H7 (cell line): ENCODE results near the gene CACNA1D. TPM values are rescaled to one million over a fixed set of nuclear protein-coding genes. Genes with fewer than 3 reads are reported as not detected.

Experiments used
- DNase-seq: peaks from one replicate; pipeline ENCODE4 v3.0.0; 2012
- H3K27me3 ChIP-seq: 2 replicates; pipeline ENCODE4 v1.6.0; 2011; ENCODE audit warnings: mild to moderate bottlenecking, low read length; ENCODE audit not compliant: control insufficient read depth, insufficient read depth
- H3K36me3 ChIP-seq: replicated peaks from 2 replicates; pipeline ENCODE4 v1.5.1; 2011; ENCODE audit warnings: low read length; ENCODE audit not compliant: control insufficient read depth, insufficient read depth
- H3K4me3 ChIP-seq: 2 replicates; pipeline ENCODE4 v1.5.1; 2011; ENCODE audit warnings: low read depth, mild to moderate bottlenecking, control low read depth, low read length, moderate library complexity; ENCODE audit not compliant: insufficient read depth
- total RNA-seq: library from RNA; depleted of rRNA; stranded (reverse); fragments of >200 nt; shearing (Covaris generic); gene quantifications from 2 replicates; pipeline ENCODE4 v1.2.3, GENCODE V29; 2014

Gene CACNA1D
- total RNA-seq, 1 experiment from 2014 or later: 1.0 TPM

DNA sequence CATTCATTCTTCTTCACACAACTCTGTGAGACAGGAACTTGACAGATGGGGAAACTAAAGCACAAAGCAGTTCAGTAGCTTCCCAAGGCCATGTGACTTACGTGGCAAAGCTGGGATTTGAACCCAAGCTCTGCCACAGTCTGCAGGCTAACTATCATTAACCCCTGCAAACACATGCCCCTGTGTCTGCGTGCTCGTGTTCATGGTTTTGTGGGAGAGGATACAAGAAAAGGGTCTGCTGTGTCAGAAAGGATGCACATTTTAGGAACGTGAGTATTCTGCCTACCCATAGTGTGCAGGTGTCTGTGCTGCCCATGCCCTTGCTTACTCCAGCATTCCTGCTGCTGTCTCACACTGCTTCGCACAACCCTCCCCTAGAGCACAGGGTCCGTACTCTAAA is 214.8 kb downstream of the CACNA1D start:
- H3K27me3 ChIP-seq: no peaks in the 10 kb centered on the region; the same call in 1 of the 2 replicates
- no peak overlapping the region for H3K4me3 ChIP-seq
- no peak for DNase-seq
- H3K36me3 ChIP-seq: no peaks in the 10 kb centered on the region

DNA sequence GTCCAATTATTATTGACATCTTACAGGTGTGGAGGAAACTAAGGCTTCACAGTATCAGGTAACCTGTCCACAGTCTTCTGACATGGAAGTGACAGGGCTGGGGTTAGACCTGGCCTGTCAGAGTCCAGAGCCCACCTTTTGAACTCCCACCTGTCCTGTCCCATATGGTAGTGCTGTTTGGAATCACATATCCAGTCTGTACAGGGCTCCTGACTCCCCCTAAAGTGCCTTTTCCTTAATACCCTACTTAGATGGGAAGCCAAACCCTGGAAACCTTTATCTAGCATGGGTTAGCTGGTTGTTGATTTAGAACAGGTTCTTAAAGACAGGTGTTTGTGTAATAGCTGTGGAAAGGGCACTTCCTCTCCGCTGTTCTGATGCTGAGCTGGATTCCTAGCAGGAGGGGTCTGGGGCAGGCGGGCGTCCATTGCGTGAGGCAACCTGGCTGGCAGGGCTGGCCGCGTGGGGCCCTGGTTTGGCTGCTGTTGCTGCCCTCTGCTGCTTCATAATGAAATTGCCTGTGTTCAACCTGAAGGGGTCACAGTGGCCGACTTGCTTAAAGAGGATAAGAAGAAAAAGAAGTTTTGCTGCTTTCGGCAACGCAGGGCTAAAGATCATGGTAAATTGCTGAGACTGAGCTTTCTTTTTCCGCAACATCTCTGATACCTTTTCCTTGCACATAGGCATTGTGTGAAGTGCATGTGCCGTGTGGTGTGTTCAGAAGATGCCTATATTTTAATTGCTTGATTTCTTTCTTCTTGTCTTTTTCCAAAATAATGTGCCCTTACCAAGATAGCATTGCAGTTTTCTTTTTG is 215.7 kb downstream of the CACNA1D start:
- peak; percentile 90 for DNase-seq
- Histone ChIP-seq H3K27me3 (no peaks in the 10 kb centered on the region; the same call in 1 of the 2 replicates), H3K36me3 (no peaks in the 10 kb centered on the region), H3K4me3 (no peak overlapping the region)

DNA sequence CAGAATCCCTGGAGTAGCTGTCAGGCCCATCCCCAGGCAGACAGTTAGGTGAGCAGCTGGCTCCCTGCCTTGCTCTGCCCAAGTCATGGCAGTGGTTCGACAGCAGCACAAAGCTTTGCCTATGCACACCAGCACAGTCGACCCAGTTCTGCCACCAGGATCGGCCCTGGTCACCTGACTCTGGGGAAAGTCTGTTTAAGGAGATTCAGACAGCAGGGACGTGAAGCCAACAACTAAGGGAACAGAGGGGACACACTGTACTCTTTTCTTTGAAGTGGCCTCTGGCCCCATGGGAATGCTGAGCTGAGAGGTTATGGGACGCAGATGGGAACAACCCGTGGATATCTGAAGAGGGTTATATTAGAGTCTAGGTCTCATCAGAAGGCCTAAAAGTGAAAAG is 217.0 kb downstream of the CACNA1D start:
- Histone ChIP-seq H3K4me3 (no peak overlapping the region), H3K27me3 (no peaks in the 10 kb centered on the region; the same call in none of the 2 replicates), H3K36me3 (no peaks in the 10 kb centered on the region)
- DNase-seq: no peak

DNA sequence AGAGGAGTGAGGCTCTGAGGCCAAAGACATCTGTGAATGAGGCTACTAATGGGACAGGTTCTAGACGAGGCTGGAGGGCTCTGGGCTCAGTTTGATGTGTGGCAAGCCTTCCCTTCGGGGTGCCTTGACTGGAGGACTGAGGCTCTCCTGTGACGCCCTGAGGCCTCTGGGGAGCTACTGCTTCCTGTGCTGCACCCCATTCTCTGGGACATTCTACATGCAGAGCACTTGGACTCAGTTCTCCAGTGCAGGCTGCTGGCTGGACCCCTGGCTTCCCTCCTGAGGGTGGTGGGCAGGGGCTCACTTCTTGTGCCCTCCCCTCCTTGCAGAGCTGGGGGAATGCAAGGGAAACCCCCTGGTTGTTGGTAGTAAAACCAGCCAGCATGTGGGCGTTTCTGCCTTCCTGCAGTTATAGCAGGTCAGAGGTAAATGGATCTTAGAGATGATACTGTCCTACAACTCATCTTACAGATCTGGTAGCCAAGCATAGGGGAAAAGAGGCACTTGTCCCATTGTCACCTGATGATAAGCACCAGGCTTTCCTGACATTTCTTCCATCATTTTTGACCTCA is 218.5 kb downstream of the CACNA1D start:
- DNase-seq: no peak
- Histone ChIP-seq H3K4me3 (no peak overlapping the region), H3K27me3 (no peaks in the 10 kb centered on the region; the same call in none of the 2 replicates), H3K36me3 (no peaks in the 10 kb centered on the region)

DNA sequence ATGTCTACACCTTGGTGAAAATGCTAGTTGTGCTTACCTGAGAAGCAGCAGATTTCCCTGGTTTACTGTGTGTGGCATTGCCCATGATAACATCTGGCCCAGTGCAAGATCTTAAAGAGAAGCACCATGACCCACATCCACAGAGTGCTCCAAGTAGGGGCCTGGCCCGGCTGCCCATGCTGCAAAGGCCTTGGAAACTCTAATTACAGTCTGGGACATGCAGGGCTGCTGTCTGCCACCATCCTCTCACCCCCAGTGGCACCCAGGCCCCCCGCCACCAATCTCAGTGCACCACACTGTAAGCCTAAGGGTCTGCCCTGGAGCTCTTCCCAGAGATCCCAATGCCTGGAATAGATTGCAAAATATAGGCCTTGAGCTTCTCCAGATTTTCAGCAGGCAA is 219.2 kb downstream of the CACNA1D start:
- no peak overlapping the region for H3K4me3 ChIP-seq
- no peaks in the 10 kb centered on the region for H3K36me3 ChIP-seq
- H3K27me3 ChIP-seq: no peaks in the 10 kb centered on the region; the same call in none of the 2 replicates
- no peak for DNase-seq

DNA sequence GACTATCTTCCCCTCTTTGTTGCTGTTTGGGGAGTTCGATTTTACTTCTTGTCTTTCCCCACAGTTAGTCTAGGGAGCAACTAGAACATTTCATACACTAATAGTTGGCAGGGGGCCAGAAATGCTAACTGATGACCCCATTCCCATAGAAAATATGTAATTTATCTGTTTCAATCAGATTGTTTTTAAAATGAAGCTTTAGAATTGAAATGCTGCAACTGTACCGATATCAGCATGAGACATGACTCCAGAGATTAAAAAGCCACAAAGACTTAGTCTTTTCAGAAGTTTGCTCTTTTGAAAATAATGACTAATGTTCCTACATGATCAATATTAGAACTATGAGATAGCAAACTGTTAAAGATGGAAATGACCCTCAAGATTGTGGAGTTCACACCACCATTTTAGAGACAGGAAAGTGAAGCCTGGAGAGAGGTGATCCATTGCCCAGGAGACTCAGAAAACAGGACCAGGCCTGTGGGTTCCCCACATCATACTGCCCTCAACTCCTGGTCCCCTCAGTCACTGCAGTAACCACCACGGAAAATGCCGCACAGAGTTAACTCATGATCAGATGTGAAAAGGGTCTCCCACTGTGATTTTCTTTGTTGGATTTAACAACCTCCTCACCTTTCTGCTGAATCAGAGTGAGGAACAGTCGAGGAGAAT is 221.5 kb downstream of the CACNA1D start:
- no peak for DNase-seq
- no peaks in the 10 kb centered on the region; the same call in none of the 2 replicates for H3K27me3 ChIP-seq
- no peaks in the 10 kb centered on the region for H3K36me3 ChIP-seq
- H3K4me3 ChIP-seq: no peak overlapping the region

DNA sequence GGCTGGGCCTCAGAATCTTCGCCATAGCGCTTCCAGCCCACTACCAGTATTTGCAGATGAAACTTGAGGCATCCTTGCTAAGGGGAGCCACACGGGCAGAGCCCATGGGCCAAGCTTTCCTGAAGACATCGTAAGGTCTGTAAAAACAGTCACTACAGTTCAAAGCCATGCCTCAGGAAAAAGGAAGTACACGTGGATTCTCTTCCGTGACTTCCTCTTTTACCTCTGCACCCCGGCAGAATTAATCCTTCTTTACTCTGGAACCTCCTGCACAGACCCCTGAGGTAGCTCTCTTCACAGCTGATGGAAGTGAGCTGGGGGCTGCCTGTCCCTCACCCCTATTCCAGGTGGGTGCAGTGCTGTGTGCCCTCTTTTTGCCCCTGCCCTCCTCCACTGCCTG is 222.6 kb downstream of the CACNA1D start:
- H3K4me3 ChIP-seq: no peak overlapping the region
- H3K36me3 ChIP-seq: no peaks in the 10 kb centered on the region
- no peaks in the 10 kb centered on the region; the same call in none of the 2 replicates for H3K27me3 ChIP-seq
- no peak for DNase-seq

DNA sequence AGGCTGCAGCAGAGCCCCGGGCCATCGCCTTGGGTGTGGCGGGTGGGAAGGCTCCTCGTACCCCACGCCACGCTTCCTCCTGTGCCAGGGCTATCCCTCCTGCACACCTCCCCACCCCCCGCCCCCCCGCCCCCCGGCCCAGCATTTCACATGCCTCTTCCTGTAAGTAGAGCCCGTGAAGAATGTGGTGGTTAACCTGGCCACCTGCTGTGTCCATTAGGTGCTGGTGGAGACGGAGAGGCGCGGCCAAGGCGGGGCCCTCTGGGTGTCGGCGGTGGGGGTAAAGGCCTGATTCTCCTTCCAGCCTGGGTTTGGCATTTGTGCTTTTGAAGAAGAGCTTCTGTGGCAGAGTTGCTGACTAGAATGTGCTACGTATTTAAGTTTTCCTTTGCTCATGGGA is 224.1 kb downstream of the CACNA1D start:
- DNase-seq: peak; percentile 67
- H3K27me3 ChIP-seq: no peaks in the 10 kb centered on the region; the same call in none of the 2 replicates
- H3K4me3 ChIP-seq: no peak overlapping the region
- H3K36me3 ChIP-seq: no peaks in the 10 kb centered on the region

DNA sequence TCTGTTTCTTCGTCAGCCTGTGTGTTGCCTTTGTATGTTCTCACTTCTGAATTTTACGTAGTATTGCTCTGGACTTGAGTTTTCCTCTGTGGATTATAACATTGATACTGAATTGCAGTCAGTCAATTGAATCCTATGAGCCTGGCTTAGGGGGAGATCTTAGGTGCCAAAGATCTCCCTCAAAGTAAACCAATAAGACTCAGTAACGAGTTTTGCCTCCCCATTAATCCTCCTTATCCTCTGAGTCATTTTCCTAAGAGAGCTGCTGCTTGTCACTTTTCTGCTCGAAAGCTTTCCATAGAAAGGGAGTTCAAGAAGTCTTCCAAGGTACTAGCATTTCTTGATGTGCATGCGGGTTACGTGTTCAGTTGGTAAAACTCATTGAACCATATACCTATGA is 225.4 kb downstream of the CACNA1D start:
- Histone ChIP-seq H3K36me3 (no peaks in the 10 kb centered on the region), H3K4me3 (no peak overlapping the region), H3K27me3 (no peaks in the 10 kb centered on the region; the same call in 1 of the 2 replicates)
- no peak for DNase-seq

DNA sequence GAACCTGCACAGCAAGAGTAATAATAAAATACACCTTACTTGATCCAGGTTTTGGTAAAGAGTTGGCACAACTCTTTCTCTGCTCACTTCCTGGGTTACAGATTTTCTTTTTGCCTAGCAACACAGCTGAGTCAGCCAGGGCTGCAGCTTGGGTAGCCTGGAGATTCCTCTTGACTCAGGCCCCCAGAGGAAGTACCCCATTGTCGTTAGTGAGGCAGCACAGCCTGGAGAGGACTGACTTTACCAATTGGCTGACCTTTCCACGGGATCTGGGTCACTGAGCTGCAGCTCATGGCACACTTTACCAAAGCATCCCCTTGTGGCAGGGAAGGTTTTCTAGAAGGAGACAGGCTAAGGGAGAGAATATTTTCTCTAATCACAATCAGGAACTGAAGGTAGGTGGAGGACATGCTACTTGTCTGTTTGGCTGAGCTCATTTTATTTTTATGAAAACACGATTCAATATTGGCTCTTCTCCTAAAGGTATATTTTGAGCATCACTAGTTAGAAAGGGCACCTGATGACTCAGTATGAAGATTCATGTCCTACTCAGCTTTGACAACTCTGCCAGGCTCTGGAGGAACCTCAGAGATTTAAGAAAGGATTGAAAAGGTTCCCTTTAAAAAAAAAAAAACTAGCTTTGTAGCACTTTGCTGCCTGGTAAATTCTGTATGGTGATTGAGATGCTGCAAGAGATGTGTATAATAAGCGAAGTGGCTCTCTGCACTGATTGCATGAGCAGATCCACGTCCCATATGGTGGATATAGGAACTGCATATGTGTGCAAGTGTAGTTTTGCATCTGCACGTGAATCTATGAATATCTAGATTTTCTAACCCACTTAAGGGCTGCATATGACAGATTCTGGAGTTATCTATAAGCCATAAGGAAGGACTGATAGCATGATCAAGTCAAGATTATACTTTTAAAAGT is 227.0 kb downstream of the CACNA1D start:
- peak; percentile 64 for DNase-seq
- no peaks in the 10 kb centered on the region for H3K27me3 ChIP-seq

DNA sequence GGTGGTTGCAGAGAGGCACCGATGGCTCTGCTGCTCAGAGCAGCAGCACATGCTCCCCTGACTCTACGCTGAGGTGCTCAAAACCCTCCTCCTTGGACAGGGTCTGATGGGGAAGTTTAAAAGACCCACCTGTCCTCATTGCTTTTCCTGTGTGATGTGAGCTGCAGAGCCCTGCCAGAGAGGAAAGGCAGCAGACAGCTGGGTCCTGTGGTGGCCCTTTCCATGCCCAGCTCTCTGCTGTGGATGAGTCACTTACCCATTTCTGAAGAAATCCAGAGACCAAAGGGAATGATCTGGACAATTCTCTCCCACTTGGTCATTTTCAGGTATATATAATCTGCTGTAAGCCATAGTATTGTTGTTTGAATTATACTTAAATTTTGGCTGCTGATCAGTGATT is 230.2 kb downstream of the CACNA1D start:
- DNase-seq: no peak
- H3K4me3 ChIP-seq: no peak overlapping the region

More for the DNA sequence above, 227.0 kb downstream of the CACNA1D start:
- Histone ChIP-seq H3K36me3 (no peaks in the 10 kb centered on the region), H3K4me3 (no peak overlapping the region)

DNA sequence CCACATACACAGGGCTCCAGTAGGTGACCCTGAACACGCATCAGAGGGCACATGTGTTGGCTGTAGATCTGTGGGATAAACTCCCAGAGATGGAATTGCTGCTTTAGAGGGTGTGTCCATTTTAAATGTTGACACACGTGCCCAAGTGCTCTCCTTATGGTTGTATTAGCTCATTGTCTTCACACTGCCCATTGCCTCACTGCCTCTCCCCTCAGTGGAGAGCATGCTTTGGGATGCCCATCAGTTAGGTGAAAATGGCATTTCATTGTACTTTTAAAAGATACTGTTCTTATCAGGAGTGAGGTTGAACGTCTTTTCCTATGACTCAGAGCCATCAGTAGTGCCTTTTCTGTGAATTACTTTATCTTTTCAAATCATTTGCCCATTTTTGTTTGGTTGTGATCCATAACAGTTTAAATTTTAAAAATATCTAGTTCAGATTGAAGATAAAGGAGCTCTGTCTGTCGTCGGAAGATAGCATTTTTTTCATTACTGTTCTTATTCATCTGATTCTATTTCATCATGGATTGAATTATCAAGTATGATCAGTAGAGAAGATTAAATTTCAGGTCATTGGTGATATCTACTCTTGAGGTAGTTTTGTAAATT is 231.1 kb downstream of the CACNA1D start:
- Histone ChIP-seq H3K4me3 (no peak overlapping the region), H3K27me3 (no peaks in the 10 kb centered on the region), H3K36me3 (no peaks in the 10 kb centered on the region)
- DNase-seq: no peak

More for the DNA sequence above, 230.2 kb downstream of the CACNA1D start:
- Histone ChIP-seq H3K27me3 (no peaks in the 10 kb centered on the region), H3K36me3 (no peaks in the 10 kb centered on the region)

DNA sequence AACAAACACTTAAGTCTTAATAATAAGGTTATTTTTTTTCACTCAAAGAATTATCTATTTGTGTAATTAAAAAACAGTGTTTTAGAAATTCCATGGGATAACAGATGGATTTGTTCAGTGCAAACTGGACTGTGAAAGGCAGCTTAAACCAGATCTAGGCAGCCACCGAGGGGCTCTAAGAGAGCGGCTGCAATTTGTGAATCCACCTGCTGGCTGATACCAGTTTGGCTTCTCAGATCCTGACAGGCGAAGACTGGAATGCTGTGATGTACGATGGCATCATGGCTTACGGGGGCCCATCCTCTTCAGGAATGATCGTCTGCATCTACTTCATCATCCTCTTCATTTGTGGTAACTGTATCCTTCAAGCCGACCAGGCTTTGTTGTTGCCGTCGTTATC is 232.2 kb downstream of the CACNA1D start:
- no peak for DNase-seq
- Histone ChIP-seq H3K27me3 (no peaks in the 10 kb centered on the region), H3K36me3 (no peaks in the 10 kb centered on the region), H3K4me3 (no peak overlapping the region)

DNA sequence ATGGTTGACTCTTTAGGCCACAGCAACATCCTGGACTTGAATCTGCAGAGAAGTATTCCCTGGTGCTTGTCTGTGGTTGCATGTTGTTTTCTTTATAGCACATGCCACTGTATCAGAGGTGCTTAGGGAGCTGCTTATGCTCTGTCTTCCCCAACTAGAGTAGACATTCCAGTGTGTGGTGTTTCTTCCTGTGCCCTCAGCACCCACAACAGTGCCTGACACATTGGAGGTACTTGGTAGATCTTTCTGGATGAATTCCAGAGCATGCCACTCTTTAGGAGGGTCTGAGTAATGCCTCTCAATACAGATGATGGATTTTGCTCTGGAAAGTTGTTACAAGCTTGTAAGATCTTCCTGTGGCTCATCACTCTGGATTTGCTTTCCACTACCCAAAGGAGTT is 234.2 kb downstream of the CACNA1D start:
- DNase-seq: no peak
- Histone ChIP-seq H3K36me3 (no peaks in the 10 kb centered on the region), H3K4me3 (no peak overlapping the region), H3K27me3 (no peaks in the 10 kb centered on the region)
